ENCODE data around the gene PRR23C.
"Not testable (repeated sequence)": the region's sequence is repeated elsewhere in the genome, so short reads cannot be mapped to it uniquely, and the experiment has no call there.

Gene PRR23C

DNA sequence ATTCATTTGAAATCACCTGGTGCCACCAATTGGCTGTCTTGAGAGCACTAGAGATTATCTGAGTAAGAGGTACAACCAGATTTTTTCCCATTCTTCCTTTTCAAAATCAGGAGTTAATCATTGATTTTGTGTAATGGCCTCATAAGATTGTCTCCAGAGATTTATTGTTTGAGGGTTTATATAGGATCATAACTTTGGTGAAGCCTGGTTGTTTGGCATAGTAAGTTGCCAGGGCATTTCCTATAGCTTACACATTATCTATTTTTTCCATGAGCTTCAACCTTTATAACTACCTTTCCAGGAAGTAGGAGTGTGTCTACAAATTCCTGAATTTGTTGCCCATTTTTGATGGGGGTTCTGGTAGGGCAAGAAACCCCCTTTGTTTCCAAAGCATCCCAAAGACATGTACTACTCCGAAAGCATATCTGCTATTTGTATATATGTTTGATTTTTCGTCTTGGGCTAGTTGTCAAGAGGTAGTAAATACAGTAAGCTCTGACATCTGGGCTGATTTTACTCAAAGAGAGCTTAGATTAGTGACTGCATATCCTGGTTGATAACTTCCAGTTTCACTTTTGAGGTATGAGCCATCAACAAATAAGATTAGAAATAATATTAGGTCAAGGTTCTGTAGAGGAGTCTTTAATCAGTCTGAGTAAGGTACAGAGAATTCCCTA is 12.2 kb downstream of the PRR23C start:
- no peaks in the 10 kb centered on the region for H3K36me3 ChIP-seq (ENCODE audit: control insufficient read depth, insufficient read depth, low read length, severe bottlenecking)
- no peak overlapping the region for H3K9ac ChIP-seq (ENCODE audit: low read length)
- H3K4me1 ChIP-seq (ENCODE audit: control insufficient read depth, insufficient read depth, low read length), result no peaks in the 10 kb centered on the region
- H3K4me3 ChIP-seq (ENCODE audit: low read length), result no peak overlapping the region
- H3K9me3 ChIP-seq (ENCODE audit: control insufficient read depth, low read length), result peaks cover 11% of the 10 kb centered on the region
- no peak for DNase-seq (ENCODE audit: low read depth)
- H3K27me3 ChIP-seq (replicated peaks; ENCODE audit: control insufficient read depth, insufficient read depth, low read length), result no peaks in the 10 kb centered on the region

DNA sequence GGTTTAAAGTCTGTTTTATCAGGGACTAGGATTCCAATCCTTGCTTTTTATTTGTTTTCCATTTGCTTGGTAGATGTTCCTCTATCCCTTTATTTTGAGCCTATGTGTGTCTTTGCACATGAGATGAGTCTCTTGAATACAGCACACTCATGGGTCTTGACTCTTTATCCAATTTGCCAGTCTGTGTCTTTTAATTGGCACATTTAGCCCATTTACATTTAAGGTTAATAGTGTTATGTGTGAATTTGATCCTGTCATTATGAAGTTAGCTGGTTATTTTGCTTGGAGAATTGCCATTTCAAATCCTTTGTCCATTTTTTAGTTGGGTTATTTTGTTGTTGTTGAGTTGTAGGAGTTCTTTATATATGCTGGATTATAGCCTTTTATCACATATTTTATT is 14.1 kb downstream of the PRR23C start:
- H3K27me3 ChIP-seq (replicated peaks; ENCODE audit: control insufficient read depth, insufficient read depth, low read length); H3K4me3 ChIP-seq (ENCODE audit: low read length); H3K4me1 ChIP-seq (ENCODE audit: control insufficient read depth, insufficient read depth, low read length); H3K36me3 ChIP-seq (ENCODE audit: control insufficient read depth, insufficient read depth, low read length, severe bottlenecking); H3K9ac ChIP-seq (ENCODE audit: low read length); DNase-seq (ENCODE audit: low read depth): not testable (repeated sequence)
- H3K9me3 ChIP-seq (ENCODE audit: control insufficient read depth, low read length), result peaks cover 11% of the 10 kb centered on the region

DNA sequence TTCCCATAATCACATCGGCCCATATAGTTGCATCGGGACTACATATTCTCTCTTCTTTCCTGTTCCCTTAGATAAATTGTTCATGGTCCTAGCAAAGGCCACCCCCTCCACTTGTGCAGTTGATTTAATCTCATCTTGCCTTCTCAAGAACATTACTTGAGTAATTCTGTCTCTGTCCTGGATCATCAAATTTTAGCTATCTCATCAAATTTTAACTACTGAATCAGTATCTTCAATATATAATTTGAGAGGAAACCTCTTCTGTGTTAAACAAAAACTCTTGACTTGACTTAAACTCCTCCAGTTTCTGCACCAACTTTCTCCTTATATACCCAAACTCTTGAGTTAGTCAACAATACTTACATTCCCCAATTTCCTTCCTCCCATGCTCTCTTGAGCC is 19.7 kb downstream of the PRR23C start:
- Histone ChIP-seq H3K4me3 (ENCODE audit: low read length) (no peak overlapping the region), H3K9ac (ENCODE audit: low read length) (no peak overlapping the region), H3K9me3 (ENCODE audit: control insufficient read depth, low read length) (no peaks in the 10 kb centered on the region), H3K36me3 (ENCODE audit: control insufficient read depth, insufficient read depth, low read length, severe bottlenecking) (no peaks in the 10 kb centered on the region), H3K27me3 (replicated peaks; ENCODE audit: control insufficient read depth, insufficient read depth, low read length) (no peaks in the 10 kb centered on the region), H3K4me1 (ENCODE audit: control insufficient read depth, insufficient read depth, low read length) (no peaks in the 10 kb centered on the region)
- DNase-seq (ENCODE audit: low read depth), result no peak

DNA sequence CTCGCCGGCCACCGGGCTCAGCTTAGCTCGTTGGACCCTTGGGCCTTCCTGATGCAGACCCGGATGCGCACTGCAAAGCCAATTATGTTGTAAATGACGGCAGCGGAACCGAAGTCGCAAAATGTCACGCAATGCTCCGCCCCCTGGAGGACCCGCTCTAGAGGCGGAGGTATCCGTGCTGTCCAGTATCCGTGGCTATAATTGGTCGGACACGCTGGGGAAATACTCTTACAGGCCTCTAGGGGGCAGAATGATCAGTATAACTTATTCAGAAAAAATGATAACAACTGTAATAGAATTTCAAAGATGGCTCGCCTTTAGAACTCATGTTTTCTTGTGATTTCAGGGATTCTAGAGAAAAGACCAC is 23.8 kb downstream of the PRR23C start, which contains the start of gene PRR23B:
Gene PRR23B (minus strand): TSS at position 59 of the 367 bp plus-strand sequence. CDS start 265 bp downstream, outside the sequence.
- Histone ChIP-seq H3K4me1 (ENCODE audit: control insufficient read depth, insufficient read depth, low read length) (no peaks in the 10 kb centered on the region), H3K4me3 (ENCODE audit: low read length) (no peak within 1 kb of the TSS), H3K9me3 (ENCODE audit: control insufficient read depth, low read length) (no peaks in the 10 kb centered on the region), H3K36me3 (ENCODE audit: control insufficient read depth, insufficient read depth, low read length, severe bottlenecking) (no peaks in the 10 kb centered on the region), H3K27me3 (replicated peaks; ENCODE audit: control insufficient read depth, insufficient read depth, low read length) (no peaks in the 10 kb centered on the region), H3K9ac (ENCODE audit: low read length) (no peak within 1 kb of the TSS)
- DNase-seq (ENCODE audit: low read depth), result no peak

DNA sequence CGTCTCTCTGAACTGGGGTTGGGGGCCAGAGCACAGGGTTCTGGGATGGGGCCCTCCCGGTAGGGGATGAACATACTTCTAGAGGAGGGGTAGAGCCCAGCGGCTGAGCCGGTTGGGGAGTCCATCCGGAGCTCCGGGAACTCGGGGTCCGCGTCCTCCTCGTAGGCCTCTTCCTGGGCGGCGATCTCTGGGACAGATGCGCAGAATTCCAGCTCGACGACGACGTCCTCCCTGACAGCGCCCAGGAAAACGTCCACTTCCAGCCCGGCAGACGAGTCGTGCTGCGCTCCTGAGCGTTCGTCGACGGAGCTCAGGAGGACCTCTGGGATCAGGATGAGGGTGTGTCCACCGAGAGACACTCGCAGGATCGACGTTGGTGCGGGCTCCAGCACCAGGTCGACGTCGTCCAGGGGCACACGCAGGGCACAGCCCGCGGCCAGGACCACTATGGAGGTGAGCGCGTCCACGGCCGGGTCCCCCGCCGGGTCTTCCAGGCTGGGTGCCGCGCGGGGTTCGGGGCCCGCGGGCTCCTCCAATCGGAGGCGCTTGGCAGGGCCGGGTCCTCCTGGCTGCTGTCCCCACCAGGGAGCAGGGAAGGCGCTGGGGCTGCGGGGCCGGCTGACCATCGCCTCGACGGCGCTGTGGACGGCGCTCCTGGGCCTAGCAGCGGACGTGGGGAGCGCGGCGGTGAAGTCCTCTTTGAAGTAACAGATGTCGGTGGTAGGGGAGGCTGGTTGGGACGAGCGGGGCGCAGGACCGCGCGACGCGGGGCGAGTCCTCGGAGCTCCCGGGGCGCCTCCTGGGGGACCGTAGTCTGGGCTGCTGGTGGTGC is 24.4 kb downstream of the PRR23C start:
- H3K36me3 ChIP-seq (ENCODE audit: control insufficient read depth, insufficient read depth, low read length, severe bottlenecking), result no peaks in the 10 kb centered on the region
- no peaks in the 10 kb centered on the region for H3K27me3 ChIP-seq (replicated peaks; ENCODE audit: control insufficient read depth, insufficient read depth, low read length)
- no peak for DNase-seq (ENCODE audit: low read depth)
- H3K4me3 ChIP-seq (ENCODE audit: low read length), result no peak overlapping the region
- H3K4me1 ChIP-seq (ENCODE audit: control insufficient read depth, insufficient read depth, low read length), result no peaks in the 10 kb centered on the region
- no peaks in the 10 kb centered on the region for H3K9me3 ChIP-seq (ENCODE audit: control insufficient read depth, low read length)
- H3K9ac ChIP-seq (ENCODE audit: low read length), result no peak overlapping the region

DNA sequence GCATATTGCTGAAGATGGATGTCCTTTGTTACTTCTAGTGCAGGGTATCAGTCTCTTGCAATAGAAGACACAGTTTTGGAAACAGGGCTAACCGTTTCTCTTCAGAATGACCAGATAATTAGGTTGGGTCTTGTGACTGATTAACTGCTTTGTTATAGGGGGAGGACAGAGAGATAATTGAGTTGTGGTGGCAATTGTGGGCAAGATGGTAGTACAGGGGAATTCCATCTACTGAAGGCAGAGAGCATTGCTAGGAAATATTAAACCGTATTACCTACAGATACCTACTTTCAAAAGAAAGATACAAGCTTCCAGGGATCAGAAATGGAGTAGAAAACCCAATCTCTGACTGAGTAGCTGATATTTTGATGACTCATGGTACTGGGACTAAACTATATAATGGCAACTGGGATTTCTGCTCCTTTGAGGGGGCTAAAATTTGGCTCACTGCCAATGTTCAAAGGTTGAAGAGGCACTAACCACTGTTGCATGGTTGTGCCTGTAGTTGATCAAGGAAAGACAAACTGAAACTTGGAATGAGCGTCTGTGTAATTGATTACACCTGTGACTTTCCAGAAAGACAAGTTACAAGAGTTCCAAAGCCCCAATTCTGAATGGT is 28.2 kb downstream of the PRR23C start:
- DNase-seq (ENCODE audit: low read depth), result no peak
- H3K9me3 ChIP-seq (ENCODE audit: control insufficient read depth, low read length), result peaks cover 8% of the 10 kb centered on the region
- no peaks in the 10 kb centered on the region for H3K27me3 ChIP-seq (replicated peaks; ENCODE audit: control insufficient read depth, insufficient read depth, low read length)
- no peaks in the 10 kb centered on the region for H3K4me1 ChIP-seq (ENCODE audit: control insufficient read depth, insufficient read depth, low read length)
- H3K4me3 ChIP-seq (ENCODE audit: low read length), result no peak overlapping the region
- H3K36me3 ChIP-seq (ENCODE audit: control insufficient read depth, insufficient read depth, low read length, severe bottlenecking), result no peaks in the 10 kb centered on the region
- H3K9ac ChIP-seq (ENCODE audit: low read length), result no peak overlapping the region

DNA sequence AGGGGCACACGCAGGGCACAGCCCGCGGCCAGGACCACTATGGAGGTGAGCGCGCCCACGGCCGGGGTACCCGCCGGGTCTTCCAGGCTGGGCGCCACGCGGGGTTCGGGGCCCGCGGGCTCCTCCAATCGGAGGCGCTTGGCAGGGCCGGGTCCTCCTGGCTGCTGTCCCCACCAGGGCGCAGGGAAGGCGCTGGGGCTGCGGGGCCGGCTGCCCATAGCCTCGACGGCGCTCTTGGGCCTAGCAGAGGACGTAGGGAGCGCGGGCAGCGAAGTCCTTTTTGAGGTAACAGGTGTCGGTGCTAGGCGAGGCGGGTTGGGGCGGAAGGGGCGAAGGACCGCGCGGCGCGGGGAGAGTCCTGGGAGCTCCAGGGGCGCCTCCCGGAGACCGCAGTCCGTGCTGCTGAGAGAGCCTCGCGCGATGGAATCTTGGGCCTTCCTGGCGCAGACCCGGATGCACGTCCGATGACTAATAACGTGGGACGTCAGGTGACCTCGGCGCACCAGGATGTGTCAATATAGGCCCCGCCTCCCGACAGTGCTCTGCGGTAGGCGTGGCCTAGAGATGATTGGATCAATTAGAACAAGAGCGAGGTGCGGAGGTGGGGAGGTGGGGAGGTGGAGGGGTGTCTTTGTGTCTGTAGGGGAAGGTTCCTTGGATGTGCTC is 38.5 kb downstream of the PRR23C start, which contains the start of gene PRR23A:
Gene PRR23A (minus strand): TSS at position 218 of the 666 bp plus-strand sequence. CDS start 0 bp downstream, at position 218.
- Histone ChIP-seq H3K9ac (ENCODE audit: low read length) (no peak within 1 kb of the TSS), H3K9me3 (ENCODE audit: control insufficient read depth, low read length) (peaks cover 10% of the 10 kb centered on the region), H3K4me1 (ENCODE audit: control insufficient read depth, insufficient read depth, low read length) (no peaks in the 10 kb centered on the region), H3K4me3 (ENCODE audit: low read length) (no peak within 1 kb of the TSS), H3K27me3 (replicated peaks; ENCODE audit: control insufficient read depth, insufficient read depth, low read length) (no peaks in the 10 kb centered on the region), H3K36me3 (ENCODE audit: control insufficient read depth, insufficient read depth, low read length, severe bottlenecking) (no peaks in the 10 kb centered on the region)
- DNase-seq (ENCODE audit: low read depth), result no peak

DNA sequence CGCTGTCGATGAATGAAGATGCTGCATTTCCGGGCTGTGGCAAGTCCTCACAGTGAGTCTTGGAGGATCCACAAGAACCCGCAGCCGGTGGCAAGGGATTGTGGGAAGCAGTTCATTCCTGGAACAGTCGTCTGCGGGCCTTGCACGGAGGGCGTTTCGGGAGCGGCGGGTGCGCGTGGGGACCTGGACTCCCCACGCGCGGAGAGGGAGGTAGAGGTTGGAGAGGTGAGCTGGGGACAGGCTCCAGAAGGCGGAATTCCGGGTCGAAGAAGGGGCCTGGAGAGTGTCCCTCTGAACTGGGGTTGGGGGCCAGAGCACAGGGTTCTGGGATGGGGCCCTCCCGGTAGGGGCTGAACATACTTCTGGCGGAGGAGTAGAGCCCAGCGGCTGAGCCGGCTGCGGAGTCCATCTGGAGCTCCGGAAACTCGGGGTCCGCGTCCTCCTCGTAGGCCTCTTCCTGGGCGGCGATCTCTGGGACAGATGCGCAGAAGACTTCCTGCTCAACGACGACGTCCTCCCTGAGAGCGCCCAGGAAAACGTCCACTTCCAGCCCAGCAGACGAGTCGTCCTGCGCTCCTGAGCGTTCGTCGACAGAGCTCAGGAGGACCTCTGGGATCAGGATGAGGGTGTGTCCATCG is 39.2 kb downstream of the PRR23C start:
- H3K27me3 ChIP-seq (replicated peaks; ENCODE audit: control insufficient read depth, insufficient read depth, low read length), result no peaks in the 10 kb centered on the region
- H3K4me1 ChIP-seq (ENCODE audit: control insufficient read depth, insufficient read depth, low read length), result no peaks in the 10 kb centered on the region
- H3K4me3 ChIP-seq (ENCODE audit: low read length), result no peak overlapping the region
- no peaks in the 10 kb centered on the region for H3K36me3 ChIP-seq (ENCODE audit: control insufficient read depth, insufficient read depth, low read length, severe bottlenecking)
- DNase-seq (ENCODE audit: low read depth), result no peak
- no peak overlapping the region for H3K9ac ChIP-seq (ENCODE audit: low read length)
- H3K9me3 ChIP-seq (ENCODE audit: control insufficient read depth, low read length), result peaks cover 6% of the 10 kb centered on the region

DNA sequence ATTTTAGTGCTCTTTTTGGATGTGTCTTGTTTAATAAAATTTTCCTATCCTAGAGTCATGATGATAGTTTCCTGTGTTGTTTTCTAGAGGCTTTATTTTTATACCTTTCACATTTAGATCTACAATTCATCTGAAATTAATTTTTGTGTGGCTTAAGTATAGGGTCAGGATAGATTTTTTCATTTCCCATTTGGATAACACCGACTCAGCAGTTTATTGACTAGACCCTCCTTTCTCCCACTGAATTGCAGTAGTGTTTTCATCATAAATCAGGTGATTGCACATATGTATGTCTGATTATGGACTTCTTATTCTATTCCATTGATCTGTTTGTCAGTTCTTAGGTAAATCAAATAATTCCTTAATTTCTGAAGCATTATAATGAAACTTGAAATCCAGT is 49.0 kb downstream of the PRR23C start:
- no peaks in the 10 kb centered on the region for H3K4me1 ChIP-seq (ENCODE audit: control insufficient read depth, insufficient read depth, low read length)
- DNase-seq (ENCODE audit: low read depth), result no peak
- no peak overlapping the region for H3K4me3 ChIP-seq (ENCODE audit: low read length)
- no peaks in the 10 kb centered on the region for H3K9me3 ChIP-seq (ENCODE audit: control insufficient read depth, low read length)
- H3K36me3 ChIP-seq (ENCODE audit: control insufficient read depth, insufficient read depth, low read length, severe bottlenecking), result no peaks in the 10 kb centered on the region
- no peak overlapping the region for H3K9ac ChIP-seq (ENCODE audit: low read length)
- peaks cover 10% of the 10 kb centered on the region for H3K27me3 ChIP-seq (replicated peaks; ENCODE audit: control insufficient read depth, insufficient read depth, low read length)

All from adipocyte (in vitro differentiated cells).